ENCODE data around the gene EPB41. TPM values are rescaled to one million over a fixed set of nuclear protein-coding genes. Genes with fewer than 3 reads are reported as not detected.

Gene EPB41
- polyA plus RNA-seq, 1 of the 3 experiments (the other 2 are of a cell fraction): 7.4 TPM

- TF ChIP-seq SIN3A (IDR thresholded peaks at IDR 0.05; ENCODE audit: borderline replicate concordance, low read depth, low read length): no peak
- TF ChIP-seq, protein P1, sequence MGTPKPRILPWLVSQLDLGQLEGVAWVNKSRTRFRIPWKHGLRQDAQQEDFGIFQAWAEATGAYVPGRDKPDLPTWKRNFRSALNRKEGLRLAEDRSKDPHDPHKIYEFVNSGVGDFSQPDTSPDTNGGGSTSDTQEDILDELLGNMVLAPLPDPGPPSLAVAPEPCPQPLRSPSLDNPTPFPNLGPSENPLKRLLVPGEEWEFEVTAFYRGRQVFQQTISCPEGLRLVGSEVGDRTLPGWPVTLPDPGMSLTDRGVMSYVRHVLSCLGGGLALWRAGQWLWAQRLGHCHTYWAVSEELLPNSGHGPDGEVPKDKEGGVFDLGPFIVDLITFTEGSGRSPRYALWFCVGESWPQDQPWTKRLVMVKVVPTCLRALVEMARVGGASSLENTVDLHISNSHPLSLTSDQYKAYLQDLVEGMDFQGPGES (IDR thresholded peaks at IDR 0.05; ENCODE audit: low read depth, low read length): no peak
- no peak for TF ChIP-seq MXI1 (IDR thresholded peaks at IDR 0.05; ENCODE audit: low read depth, low read length)
- TF ChIP-seq, protein P2, sequence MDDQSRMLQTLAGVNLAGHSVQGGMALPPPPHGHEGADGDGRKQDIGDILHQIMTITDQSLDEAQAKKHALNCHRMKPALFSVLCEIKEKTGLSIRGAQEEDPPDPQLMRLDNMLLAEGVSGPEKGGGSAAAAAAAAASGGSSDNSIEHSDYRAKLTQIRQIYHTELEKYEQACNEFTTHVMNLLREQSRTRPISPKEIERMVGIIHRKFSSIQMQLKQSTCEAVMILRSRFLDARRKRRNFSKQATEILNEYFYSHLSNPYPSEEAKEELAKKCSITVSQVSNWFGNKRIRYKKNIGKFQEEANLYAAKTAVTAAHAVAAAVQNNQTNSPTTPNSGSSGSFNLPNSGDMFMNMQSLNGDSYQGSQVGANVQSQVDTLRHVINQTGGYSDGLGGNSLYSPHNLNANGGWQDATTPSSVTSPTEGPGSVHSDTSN (IDR thresholded peaks at IDR 0.05): no peak
- no peak for TF ChIP-seq USF1 (IDR thresholded peaks at IDR 0.05; ENCODE audit: borderline replicate concordance, low read depth)
- TF ChIP-seq FOSL2 (IDR thresholded peaks at IDR 0.05; ENCODE audit: borderline replicate concordance, low read depth): no peak
- TF ChIP-seq EP300 (IDR thresholded peaks at IDR 0.05; ENCODE audit: borderline replicate concordance in 1 of 2, low read depth in 1 of 2, low read length in 1 of 2): no peak
- no peak for TF ChIP-seq GABPA (IDR thresholded peaks at IDR 0.05; ENCODE audit: low read depth)
- no peak for TF ChIP-seq ELF1 (IDR thresholded peaks at IDR 0.05)
- no peak for TF ChIP-seq RXRA (IDR thresholded peaks at IDR 0.05; ENCODE audit: borderline replicate concordance, low read depth)
Measured at GRCh38 chr1:28878796-28879195, 35.6 kb upstream of the EPB41 start (continued).

GRCh38 chr1:28882009-28882628 lies 32.2 kb upstream of the EPB41 start:
- Histone ChIP-seq H2AFZ (ENCODE audit: low read depth) (peak overlapping the region; percentile 68), H3K4me1 (ENCODE audit: control insufficient read depth in 1 of 2, insufficient read depth in 2 of 2, low read depth in 1 of 2, low read length in 1 of 2) (peaks cover 17 to 18% of the 10 kb centered on the region in 2 experiments; a peak in 2 of 4 replicates), H3K79me2 (ENCODE audit: insufficient read depth) (no peaks in the 10 kb centered on the region), H3K4me3 (ENCODE audit: low read depth in 2 of 2, low read length in 1 of 2) (peak overlapping the region in 1 of 2 experiments; percentile 39; a peak in 1 of 4 replicates), H4K20me1 (ENCODE audit: insufficient read depth) (no peaks in the 10 kb centered on the region), H3K9me2 (no peaks in the 10 kb centered on the region), H3K4me2 (no peak overlapping the region), H3K27me3 (ENCODE audit: insufficient read depth) (no peaks in the 10 kb centered on the region), H3K9ac (no peak overlapping the region), H3K36me3 (replicated peaks in 1 of 2; ENCODE audit: control insufficient read depth in 1 of 2, insufficient read depth in 2 of 2, low read length in 1 of 2) (no peaks in the 10 kb centered on the region), H3K9me3 (no peaks in the 10 kb centered on the region), H3F3A (replicated peaks; ENCODE audit: insufficient read depth) (peaks cover 10% of the 10 kb centered on the region), H3K27ac (ENCODE audit: low read depth in 2 of 2, low read length in 1 of 2) (no peak overlapping the region)
- 21% methylated on average over 8 of the region's 13 CpGs for WGBS (ENCODE audit: low lambda C conversion rate)
- DNase-seq: peak; percentile 83
- POLR2A ChIA-PET: interaction anchor here (0.5 to 1.0 kb wide), 2 partner anchors 232 to 299 kb away, joined by 3 read pairs; no protein-coding TSS in a partner anchor
- CTCF ChIA-PET: interaction anchor here (0.6 to 22.5 kb wide), 66 partner anchors 9 to 1498 kb away, joined by 3 to 894 read pairs (median 5); partner anchors contain the start of genes EPB41, SRSF4, TAF12 and TMEM200B
- TF ChIP-seq RFX5 (IDR thresholded peaks at IDR 0.05; ENCODE audit: low read length) (peak; percentile 42; the same call in 1 of the 2 replicates), TCF12 (IDR thresholded peaks at IDR 0.05) (0 out of 2 replicates have a peak, but pooled peaks have one; percentile 13), FOXJ3 (CRISPR knock-in tag; IDR thresholded peaks at IDR 0.05) (no peak), USF2 (IDR thresholded peaks at IDR 0.05; ENCODE audit: borderline replicate concordance, low read depth, low read length) (no peak), POLR2AphosphoS5 (IDR thresholded peaks at IDR 0.05; ENCODE audit: low read depth, low read length) (no peak), SMC3 (IDR thresholded peaks at IDR 0.05; ENCODE audit: low read depth, low read length) (peak; percentile 99), TEAD4 (IDR thresholded peaks at IDR 0.05; ENCODE audit: borderline replicate concordance, insufficient read depth) (no peak), USF1 (IDR thresholded peaks at IDR 0.05; ENCODE audit: borderline replicate concordance, low read depth) (no peak), MEF2A (IDR thresholded peaks at IDR 0.05; ENCODE audit: borderline replicate concordance, low read depth) (no peak), EP300 (IDR thresholded peaks at IDR 0.05; ENCODE audit: borderline replicate concordance in 1 of 2, low read depth in 1 of 2, low read length in 1 of 2) (no peak), ELF1 (IDR thresholded peaks at IDR 0.05) (peak; percentile 89)
- TF ChIP-seq, protein P3, sequence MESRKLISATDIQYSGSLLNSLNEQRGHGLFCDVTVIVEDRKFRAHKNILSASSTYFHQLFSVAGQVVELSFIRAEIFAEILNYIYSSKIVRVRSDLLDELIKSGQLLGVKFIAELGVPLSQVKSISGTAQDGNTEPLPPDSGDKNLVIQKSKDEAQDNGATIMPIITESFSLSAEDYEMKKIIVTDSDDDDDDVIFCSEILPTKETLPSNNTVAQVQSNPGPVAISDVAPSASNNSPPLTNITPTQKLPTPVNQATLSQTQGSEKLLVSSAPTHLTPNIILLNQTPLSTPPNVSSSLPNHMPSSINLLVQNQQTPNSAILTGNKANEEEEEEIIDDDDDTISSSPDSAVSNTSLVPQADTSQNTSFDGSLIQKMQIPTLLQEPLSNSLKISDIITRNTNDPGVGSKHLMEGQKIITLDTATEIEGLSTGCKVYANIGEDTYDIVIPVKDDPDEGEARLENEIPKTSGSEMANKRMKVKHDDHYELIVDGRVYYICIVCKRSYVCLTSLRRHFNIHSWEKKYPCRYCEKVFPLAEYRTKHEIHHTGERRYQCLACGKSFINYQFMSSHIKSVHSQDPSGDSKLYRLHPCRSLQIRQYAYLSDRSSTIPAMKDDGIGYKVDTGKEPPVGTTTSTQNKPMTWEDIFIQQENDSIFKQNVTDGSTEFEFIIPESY (IDR thresholded peaks at IDR 0.05; ENCODE audit: borderline replicate concordance, low read depth): no peak
- TF ChIP-seq, protein P1 (IDR thresholded peaks at IDR 0.05; ENCODE audit: low read depth, low read length): no peak

All from SK-N-SH (cell line).